Gastrocnemius medialis (tissue), 4 donors: ENCODE measurements around the gene SLAMF1. TPM values are rescaled to one million over a fixed set of nuclear protein-coding genes. Genes with fewer than 3 reads are reported as not detected.
"Not testable (repeated sequence)": the region's sequence is repeated elsewhere in the genome, so short reads cannot be mapped to it uniquely, and the experiment has no call there.

Experiments
- ATAC-seq, 2 donors: fragments of 150-250 bp; one replicate each; pipeline ENCODE4 v1.9.1; 2016
- DNase-seq, 2 donors: peaks; one replicate each; pipeline ENCODE4 v3.0.0-alpha.2; 2019
- H3K27ac ChIP-seq, 4 donors: fragments of 200-600 bp; sonication (generic); 1 replicate in 1 of 4; 2 replicates in 3 of 4; pipeline ENCODE4 v1.5.1; 2016 to 2018; ENCODE audit warnings: mild to moderate bottlenecking in 2 of 4, moderate library complexity in 1 of 4
- H3K27me3 ChIP-seq, 3 donors: fragments of 200-600 bp; sonication (generic) in 2 of 3; 1 replicate in 1 of 3; 2 replicates in 2 of 3; pipeline versions ENCODE4 v1.5.1 to v1.6.0; 2016 to 2019; ENCODE audit warnings: mild to moderate bottlenecking in 1 of 3, moderate library complexity in 1 of 3
- H3K36me3 ChIP-seq, 2 donors: fragments of 200-600 bp; sonication (generic) in 1 of 2; one replicate each; pipeline ENCODE4 v1.5.1; 2017 to 2018
- H3K4me1 ChIP-seq, 2 donors: fragments of 200-600 bp; sonication (generic) in 1 of 2; one replicate each; pipeline ENCODE4 v1.5.1; 2016 to 2017; ENCODE audit warnings: mild to moderate bottlenecking in 2 of 2
- H3K4me3 ChIP-seq, 4 donors: fragments of 200-600 bp; sonication (generic) in 3 of 4; 1 replicate in 1 of 4; 2 replicates in 3 of 4; pipeline ENCODE4 v1.5.1; 2016 to 2019; ENCODE audit warnings: mild to moderate bottlenecking in 2 of 4
- H3K9me3 ChIP-seq, 3 donors: fragments of 200-600 bp; sonication (generic) in 2 of 3; 1 replicate in 1 of 3; 2 replicates in 2 of 3; pipeline ENCODE4 v1.5.1; 2016 to 2019
- CTCF ChIP-seq, 5 experiments: fragments of 450-650 bp in 3 of 5; fragments of 200-600 bp in 2 of 5; sonication (generic) in 2 of 5; IDR thresholded peaks in 4 of 5; conservative IDR thresholded peaks in 1 of 5; 1 replicate in 4 of 5; 2 replicates in 1 of 5; pipeline ENCODE4 v1.5.1; 2016 to 2019; ENCODE audit warnings: antibody characterized with exemption in 5 of 5, mild to moderate bottlenecking in 3 of 5, moderate library complexity in 3 of 5
- POLR2A ChIP-seq, 2 donors: fragments of 450-650 bp; IDR thresholded peaks; one replicate each; pipeline ENCODE4 v1.6.1; 2017; ENCODE audit warnings: antibody characterized with exemption in 2 of 2, mild to moderate bottlenecking in 2 of 2, moderate library complexity in 2 of 2
- in situ Hi-C, 4 donors: fragments of 200-750 bp; cut with MboI; loops; one replicate each; pipeline versions ENCODE4 v1.15.0 to v1.8.0; 2017; ENCODE audit warnings: low sequenced_read_pairs in 4 of 4
- intact Hi-C: fragments of 100-400 bp; cut with DNase I; formaldehyde crosslinking; loops from one replicate; pipeline ENCODE4 v1.15.1; 2023; ENCODE audit warnings: low total_unique reads
- total RNA-seq, 4 donors: library from RNA; depleted of rRNA; stranded (reverse); fragments of >200 nt; gene quantifications; one replicate each; pipeline versions ENCODE4 v1.1.0 to v1.2.3, GENCODE V29; 2016

The SLAMF1 gene
- total RNA-seq, 4 donors from 2014 or later: not detected

DNA sequence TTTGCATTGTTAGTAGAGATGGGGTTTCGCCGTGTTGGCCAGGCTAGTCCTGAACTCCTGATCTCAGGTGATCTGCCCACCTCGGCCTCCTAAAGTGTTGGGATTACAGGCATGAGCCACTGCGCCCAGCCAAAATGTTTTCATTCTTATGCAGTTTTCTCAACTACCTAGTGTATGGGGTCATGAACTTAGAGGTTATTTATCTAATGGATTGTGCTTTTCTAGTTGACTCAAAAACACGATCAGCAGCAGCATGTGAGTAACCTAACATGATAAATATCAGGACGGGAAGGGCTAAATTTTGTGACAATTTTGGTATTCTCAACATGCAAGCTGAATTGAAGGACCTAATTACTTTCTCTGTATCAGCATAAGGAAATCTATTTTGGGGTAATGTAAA is 58.4 kb downstream of the SLAMF1 start:
- H3K4me3 ChIP-seq: no peak overlapping the region
- H3K4me1 ChIP-seq: no peaks in the 10 kb centered on the region
- H3K36me3 ChIP-seq: no peaks in the 10 kb centered on the region
- TF ChIP-seq CTCF (IDR thresholded peaks at IDR 0.05 in 4 of 5, conservative IDR thresholded peaks at IDR 0.05 in 1 of 5) (no peak), POLR2A (IDR thresholded peaks at IDR 0.05) (no peak)
- no peaks in the 10 kb centered on the region for H3K9me3 ChIP-seq
- H3K27me3 ChIP-seq: no peaks in the 10 kb centered on the region
- no peak for ATAC-seq
- no peak for DNase-seq
- in situ Hi-C loops (no loop called here), intact Hi-C loops (no loop called here)
- no peak overlapping the region for H3K27ac ChIP-seq

DNA sequence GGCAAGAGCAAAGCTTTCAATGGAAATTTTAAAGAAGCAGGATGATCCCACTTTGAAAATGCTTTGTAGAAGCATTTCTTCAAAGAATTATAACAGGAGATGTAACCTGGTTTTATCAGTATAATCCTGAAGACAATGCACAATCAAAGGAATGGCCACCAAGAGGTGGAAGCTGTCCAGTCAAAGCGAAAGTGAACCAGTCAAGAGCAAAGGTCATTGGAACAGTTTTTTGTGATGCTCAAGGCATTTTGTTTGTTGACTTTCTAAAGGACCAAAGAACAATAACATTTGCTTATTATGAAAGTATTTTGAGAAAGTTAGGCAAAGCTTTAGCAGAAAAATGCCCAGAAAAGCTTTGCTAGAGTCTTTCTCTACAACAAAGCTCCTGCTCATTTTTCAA is 62.1 kb downstream of the SLAMF1 start:
- H3K4me1 ChIP-seq: no peaks in the 10 kb centered on the region
- TF ChIP-seq POLR2A (IDR thresholded peaks at IDR 0.05): no peak
- no peak for TF ChIP-seq CTCF (IDR thresholded peaks at IDR 0.05 in 4 of 5, conservative IDR thresholded peaks at IDR 0.05 in 1 of 5)
- no peak for DNase-seq
- H3K9me3 ChIP-seq: no peaks in the 10 kb centered on the region
- no peak for ATAC-seq
- H3K36me3 ChIP-seq: no peaks in the 10 kb centered on the region
- H3K27ac ChIP-seq: no peak overlapping the region
- H3K4me3 ChIP-seq: no peak overlapping the region
- in situ Hi-C loops: no loop called here
- H3K27me3 ChIP-seq: no peaks in the 10 kb centered on the region
- intact Hi-C loops: no loop called here

GRCh38 chr1:160582976-160583375 is 63.9 kb downstream of the SLAMF1 start:
- in situ Hi-C loops, intact Hi-C loops, ATAC-seq: not testable (repeated sequence)

DNA sequence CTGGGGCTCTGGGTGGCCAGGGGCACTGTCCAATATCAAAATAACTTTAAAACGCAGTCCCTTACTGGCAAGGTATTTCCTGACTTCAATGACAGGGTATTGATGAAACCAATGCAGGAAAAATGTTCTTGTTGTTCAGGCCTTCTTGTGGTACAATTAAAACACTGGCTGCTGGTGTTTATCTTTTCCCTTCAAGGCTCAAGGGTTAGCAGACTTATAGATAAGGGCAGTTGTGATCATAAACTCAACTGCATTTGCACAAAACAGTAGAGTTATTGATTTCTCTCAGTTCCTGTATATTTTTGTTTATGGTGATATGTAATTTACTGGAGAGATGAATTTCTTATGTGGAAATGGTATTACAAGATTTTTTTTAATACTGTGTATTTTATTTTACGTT is 64.9 kb downstream of the SLAMF1 start:
- in situ Hi-C loops (no loop called here), intact Hi-C loops (no loop called here)
- no peaks in the 10 kb centered on the region for H3K4me1 ChIP-seq
- TF ChIP-seq CTCF (IDR thresholded peaks at IDR 0.05 in 4 of 5, conservative IDR thresholded peaks at IDR 0.05 in 1 of 5): no peak
- TF ChIP-seq POLR2A (IDR thresholded peaks at IDR 0.05): no peak
- no peaks in the 10 kb centered on the region for H3K36me3 ChIP-seq
- ATAC-seq (no peak), DNase-seq (no peak)
- no peak overlapping the region for H3K27ac ChIP-seq
- H3K9me3 ChIP-seq: no peaks in the 10 kb centered on the region
- H3K27me3 ChIP-seq: no peaks in the 10 kb centered on the region
- H3K4me3 ChIP-seq: no peak overlapping the region

More at GRCh38 chr1:160582976-160583375, 63.9 kb downstream of the SLAMF1 start:
- not testable (repeated sequence) for DNase-seq, H3K27ac ChIP-seq, H3K9me3 ChIP-seq, H3K36me3 ChIP-seq, H3K4me1 ChIP-seq, H3K4me3 ChIP-seq, H3K27me3 ChIP-seq

DNA sequence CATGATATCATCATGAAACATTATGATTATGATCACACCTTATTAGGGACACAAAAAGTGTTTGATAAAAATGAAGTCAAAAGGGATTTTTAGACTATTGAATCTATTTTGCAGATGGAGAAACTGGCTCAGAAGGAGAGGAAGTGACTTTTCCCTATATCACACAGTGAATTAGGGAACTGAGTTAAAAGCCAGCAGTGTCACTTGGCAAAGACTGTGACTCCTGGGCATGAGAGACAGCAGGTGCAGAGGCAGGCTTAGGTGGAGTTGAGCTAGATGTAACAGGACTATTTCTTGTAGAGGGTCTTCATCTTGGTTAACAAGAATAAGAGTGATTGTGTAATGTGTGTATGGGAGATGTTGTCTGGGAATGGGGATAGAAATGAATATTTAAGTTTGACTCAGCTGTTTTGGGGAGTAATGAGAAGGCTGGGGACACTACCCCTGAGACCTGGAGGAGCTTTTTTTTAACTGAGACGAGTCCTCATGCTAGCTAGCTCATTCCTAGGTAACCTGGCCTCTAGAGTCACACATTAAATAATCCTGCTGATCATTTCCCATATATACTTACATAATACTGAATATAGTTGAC is 66.5 kb downstream of the SLAMF1 start:
- TF ChIP-seq POLR2A (IDR thresholded peaks at IDR 0.05) (no peak), CTCF (IDR thresholded peaks at IDR 0.05 in 4 of 5, conservative IDR thresholded peaks at IDR 0.05 in 1 of 5) (no peak)
- DNase-seq (no peak), ATAC-seq (no peak)
- intact Hi-C loops: no loop called here
- in situ Hi-C loops: no loop called here
- no peaks in the 10 kb centered on the region for H3K9me3 ChIP-seq
- no peaks in the 10 kb centered on the region for H3K36me3 ChIP-seq
- H3K27ac ChIP-seq: no peak overlapping the region
- H3K27me3 ChIP-seq: no peaks in the 10 kb centered on the region
- H3K4me3 ChIP-seq: no peak overlapping the region
- no peaks in the 10 kb centered on the region for H3K4me1 ChIP-seq
